ENCODE measurements around the gene POLR2L.

Gene POLR2L

DNA sequence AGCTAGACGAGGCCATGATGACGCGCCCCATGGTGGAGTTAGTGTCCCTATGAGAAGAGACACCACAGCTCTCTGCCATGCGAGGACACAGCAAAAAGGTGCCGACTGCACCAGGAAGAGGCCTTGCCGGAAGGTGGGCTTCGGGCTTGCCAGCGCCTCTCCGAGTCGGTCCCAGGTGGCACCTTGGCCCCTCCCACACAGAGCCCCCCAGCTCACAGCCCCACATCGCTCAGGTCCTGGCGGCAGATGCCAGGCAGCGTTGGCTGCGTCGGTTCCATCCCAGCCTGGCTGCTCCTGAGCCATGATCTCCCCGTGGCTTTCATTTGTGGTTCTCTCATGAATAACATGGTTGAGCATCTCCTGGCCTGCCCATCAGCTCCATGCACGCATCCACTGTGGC is 44.2 kb upstream of the POLR2L start:
- TF ChIP-seq, protein P1, sequence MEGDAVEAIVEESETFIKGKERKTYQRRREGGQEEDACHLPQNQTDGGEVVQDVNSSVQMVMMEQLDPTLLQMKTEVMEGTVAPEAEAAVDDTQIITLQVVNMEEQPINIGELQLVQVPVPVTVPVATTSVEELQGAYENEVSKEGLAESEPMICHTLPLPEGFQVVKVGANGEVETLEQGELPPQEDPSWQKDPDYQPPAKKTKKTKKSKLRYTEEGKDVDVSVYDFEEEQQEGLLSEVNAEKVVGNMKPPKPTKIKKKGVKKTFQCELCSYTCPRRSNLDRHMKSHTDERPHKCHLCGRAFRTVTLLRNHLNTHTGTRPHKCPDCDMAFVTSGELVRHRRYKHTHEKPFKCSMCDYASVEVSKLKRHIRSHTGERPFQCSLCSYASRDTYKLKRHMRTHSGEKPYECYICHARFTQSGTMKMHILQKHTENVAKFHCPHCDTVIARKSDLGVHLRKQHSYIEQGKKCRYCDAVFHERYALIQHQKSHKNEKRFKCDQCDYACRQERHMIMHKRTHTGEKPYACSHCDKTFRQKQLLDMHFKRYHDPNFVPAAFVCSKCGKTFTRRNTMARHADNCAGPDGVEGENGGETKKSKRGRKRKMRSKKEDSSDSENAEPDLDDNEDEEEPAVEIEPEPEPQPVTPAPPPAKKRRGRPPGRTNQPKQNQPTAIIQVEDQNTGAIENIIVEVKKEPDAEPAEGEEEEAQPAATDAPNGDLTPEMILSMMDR (IDR thresholded peaks at IDR 0.05; ENCODE audit: insufficient read depth, low read depth, low read length, missing control alignments) = no peak
- DNase-seq (ENCODE audit: low read depth) = no peak
- H3K4me3 ChIP-seq (ENCODE audit: low read depth, low read length) = no peak overlapping the region

DNA sequence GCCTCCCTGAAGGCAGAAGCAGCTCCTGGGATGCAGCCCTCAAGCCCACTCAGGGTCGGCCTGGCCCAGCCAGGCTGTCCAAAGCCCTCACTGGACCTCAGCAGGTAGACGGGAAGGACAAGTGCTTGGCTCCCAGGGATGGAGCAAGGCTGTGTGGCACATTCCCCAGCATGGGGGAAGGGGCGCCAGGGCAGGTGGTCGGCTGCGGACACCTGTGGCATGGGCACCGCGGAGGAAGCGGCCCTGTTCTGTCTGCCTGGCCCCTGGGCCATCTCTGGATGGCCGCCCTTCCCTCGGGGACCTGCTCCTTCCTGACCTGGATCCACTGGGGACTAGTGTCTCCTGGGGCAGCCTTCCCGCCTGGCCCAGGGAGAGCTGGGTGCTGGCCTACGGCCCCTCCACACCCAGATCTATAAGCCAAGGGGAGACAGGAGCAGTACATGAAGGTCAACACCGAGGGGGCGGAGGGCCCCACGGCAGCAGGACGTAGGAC is 42.3 kb upstream of the POLR2L start:
- TF ChIP-seq, protein P1 (IDR thresholded peaks at IDR 0.05; ENCODE audit: insufficient read depth, low read depth, low read length, missing control alignments) = no peak
- no peak for DNase-seq (ENCODE audit: low read depth)
- no peak overlapping the region for H3K4me3 ChIP-seq (ENCODE audit: low read depth, low read length)

DNA sequence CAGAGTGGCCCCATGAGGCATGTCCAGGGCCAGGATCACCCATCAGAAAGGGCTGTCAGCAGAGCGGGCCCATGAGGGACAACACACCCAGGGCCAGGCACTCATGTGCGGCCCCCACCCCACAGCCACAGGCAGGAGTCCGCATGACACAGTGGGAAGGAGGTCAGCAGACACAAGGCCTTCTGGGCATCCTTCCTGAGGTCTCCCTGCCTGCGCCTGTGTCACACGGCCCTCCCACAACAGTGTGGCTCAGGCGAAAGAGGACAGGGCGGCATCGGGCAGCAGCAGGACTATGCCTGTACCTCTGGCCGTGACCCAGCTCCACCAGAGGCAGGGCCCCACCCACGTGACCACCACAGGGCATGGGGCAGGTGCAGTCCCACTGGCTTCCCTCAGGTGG is 41.2 kb upstream of the POLR2L start:
- TF ChIP-seq, protein P1 (IDR thresholded peaks at IDR 0.05; ENCODE audit: insufficient read depth, low read depth, low read length, missing control alignments) = no peak
- no peak for DNase-seq (ENCODE audit: low read depth)
- no peak overlapping the region for H3K4me3 ChIP-seq (ENCODE audit: low read depth, low read length)

DNA sequence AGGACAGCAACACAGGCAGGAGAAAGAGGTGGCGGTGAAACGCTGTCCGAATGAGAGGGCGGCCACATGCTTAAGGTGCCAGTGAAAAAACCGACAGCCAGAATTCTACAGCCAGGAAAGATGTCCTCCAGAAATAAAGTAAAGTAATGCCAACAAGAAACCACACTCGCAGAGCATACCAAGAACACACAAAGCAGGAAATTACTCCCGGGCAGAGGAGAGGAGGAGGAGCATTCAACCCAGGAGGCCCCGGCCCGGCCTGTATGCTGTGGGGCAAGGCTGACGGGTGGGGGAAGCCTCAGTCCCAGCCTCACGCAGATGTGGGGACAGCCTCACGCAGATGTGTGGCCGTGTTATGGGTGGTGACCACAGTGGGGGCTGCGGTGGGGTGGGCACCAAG is 40.3 kb upstream of the POLR2L start:
- TF ChIP-seq, protein P1 (IDR thresholded peaks at IDR 0.05; ENCODE audit: insufficient read depth, low read depth, low read length, missing control alignments) = no peak
- H3K4me3 ChIP-seq (ENCODE audit: low read depth, low read length) = no peak overlapping the region
- DNase-seq (ENCODE audit: low read depth) = no peak

DNA sequence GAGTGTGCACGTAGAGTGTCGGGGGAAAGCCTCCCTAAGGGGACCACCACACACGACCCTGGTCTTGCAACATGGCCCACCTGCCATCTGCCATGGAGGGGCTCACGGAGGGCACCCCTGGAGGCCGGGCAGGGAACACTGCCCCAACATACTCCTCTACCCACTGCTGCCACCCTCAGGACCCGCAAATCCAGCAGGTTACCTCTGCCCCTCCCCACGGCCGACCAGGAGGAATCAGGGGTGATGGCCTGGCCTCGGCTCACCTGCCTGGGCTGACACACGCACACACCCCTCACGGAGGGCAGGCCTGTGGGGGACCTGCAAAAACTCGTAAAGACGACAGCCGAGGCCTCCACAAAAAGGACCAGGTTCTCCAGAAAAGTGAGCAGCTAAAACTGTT is 38.1 kb upstream of the POLR2L start:
- H3K4me3 ChIP-seq (ENCODE audit: low read depth, low read length) = no peak overlapping the region
- DNase-seq (ENCODE audit: low read depth) = no peak
- TF ChIP-seq, protein P1 (IDR thresholded peaks at IDR 0.05; ENCODE audit: insufficient read depth, low read depth, low read length, missing control alignments) = no peak

DNA sequence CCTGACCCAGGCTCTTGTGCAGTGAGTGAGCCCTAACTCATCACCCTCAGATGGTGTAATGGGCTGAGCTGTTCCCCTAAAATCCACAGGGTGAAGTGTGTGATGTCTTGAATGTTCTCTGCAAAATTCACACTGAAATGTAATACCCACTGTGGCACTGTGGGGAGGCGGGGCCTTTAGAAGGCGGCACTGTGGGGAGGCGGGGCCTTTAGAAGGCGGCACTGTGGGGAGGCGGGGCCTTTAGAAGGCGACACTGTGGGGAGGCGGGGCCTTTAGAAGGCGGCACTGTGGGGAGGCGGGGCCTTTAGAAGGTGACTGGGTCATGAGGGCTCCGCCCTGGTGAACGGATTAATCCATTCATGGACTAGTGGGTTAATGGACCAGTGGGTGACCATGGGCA is 35.2 kb upstream of the POLR2L start:
- TF ChIP-seq, protein P1 (IDR thresholded peaks at IDR 0.05; ENCODE audit: insufficient read depth, low read depth, low read length, missing control alignments) = no peak
- no peak overlapping the region for H3K4me3 ChIP-seq (ENCODE audit: low read depth, low read length)
- DNase-seq (ENCODE audit: low read depth) = peak; percentile 31

DNA sequence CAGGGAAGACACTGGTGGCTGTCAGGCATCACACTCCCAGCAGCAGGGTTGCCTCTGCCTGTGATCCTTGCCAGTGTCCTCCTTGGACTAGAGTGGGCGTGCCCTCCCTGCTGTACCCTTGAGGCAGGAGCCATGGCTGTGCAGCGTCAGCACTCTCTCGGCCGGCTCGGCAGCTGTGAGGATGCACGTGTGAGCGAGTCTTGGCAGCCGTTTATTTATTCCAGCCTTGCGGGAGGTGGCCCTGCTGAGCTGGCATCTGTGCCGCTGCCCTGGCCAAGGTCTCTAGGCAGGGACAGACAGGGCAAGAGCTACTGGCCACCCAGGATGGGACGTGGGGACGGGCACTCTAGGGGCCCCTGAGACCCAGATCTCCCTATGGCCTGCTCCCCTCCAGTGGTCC is 34.2 kb upstream of the POLR2L start:
- no peak overlapping the region for H3K4me3 ChIP-seq (ENCODE audit: low read depth, low read length)
- no peak for DNase-seq (ENCODE audit: low read depth)
- TF ChIP-seq, protein P1 (IDR thresholded peaks at IDR 0.05; ENCODE audit: insufficient read depth, low read depth, low read length, missing control alignments) = no peak
